ENCODE measurements around the gene RANBP1. TPM values are rescaled to one million over a fixed set of nuclear protein-coding genes. Genes with fewer than 3 reads are reported as not detected.
A peak's percentile ranks its signal among the peaks of the same experiment; 100 is the strongest.

The RANBP1 gene
- polyA plus RNA-seq, 1 experiment = 166 TPM

DNA sequence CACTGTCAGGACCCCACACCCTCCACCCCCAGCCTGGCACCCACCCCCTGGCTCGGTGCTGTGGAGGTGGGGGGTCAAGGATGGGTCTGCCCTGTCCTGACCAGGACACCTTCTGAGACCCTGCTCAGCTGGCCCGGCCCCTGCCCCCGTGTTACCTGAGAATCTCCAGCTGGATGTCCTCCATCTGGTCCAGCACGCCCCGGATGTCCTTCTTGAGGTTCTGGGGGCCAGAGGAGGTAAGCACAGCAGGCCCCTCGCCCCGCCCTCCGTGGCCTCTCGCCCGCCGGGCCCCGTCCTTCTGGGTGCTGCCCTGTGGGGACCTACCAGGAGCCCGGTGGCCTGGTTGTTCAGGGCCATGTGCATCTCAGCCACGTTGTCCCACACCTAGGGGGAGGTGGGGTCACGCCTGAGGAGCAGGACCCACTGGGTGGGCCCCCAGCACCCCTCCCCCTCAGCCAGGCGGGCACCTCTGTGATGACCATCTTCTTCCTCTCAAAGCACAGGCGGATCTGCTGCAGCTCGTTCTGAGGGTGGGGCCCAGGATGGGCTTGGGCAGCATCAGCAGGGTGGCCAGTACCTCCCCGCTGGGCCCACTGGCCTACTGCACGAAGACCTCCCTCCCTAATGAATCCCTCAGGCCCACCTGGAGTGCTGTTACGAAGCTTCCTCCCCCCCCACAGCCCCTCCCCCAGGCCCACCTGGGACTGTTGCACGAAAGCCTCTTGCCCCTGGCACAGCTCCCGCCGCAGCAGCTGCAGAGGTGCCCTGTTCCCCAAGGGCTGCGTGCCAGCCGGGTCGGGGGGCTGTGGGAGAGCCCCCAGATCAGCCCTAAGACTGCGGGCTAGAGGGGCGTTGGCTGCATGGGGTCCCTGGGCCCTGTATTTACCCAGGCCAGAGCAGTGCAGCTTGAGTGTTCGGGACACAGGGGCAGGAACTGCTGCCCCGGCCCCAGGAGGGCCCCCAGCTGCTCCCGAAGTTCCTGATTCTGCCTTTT lies 33.6 kb downstream of the RANBP1 start:
- CTCF ChIA-PET = no interaction called here
- TF ChIP-seq, protein P1, sequence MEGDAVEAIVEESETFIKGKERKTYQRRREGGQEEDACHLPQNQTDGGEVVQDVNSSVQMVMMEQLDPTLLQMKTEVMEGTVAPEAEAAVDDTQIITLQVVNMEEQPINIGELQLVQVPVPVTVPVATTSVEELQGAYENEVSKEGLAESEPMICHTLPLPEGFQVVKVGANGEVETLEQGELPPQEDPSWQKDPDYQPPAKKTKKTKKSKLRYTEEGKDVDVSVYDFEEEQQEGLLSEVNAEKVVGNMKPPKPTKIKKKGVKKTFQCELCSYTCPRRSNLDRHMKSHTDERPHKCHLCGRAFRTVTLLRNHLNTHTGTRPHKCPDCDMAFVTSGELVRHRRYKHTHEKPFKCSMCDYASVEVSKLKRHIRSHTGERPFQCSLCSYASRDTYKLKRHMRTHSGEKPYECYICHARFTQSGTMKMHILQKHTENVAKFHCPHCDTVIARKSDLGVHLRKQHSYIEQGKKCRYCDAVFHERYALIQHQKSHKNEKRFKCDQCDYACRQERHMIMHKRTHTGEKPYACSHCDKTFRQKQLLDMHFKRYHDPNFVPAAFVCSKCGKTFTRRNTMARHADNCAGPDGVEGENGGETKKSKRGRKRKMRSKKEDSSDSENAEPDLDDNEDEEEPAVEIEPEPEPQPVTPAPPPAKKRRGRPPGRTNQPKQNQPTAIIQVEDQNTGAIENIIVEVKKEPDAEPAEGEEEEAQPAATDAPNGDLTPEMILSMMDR (IDR thresholded peaks at IDR 0.05; ENCODE audit: insufficient read depth, low read depth, low read length) = no peak
- Histone ChIP-seq H3K36me3 (ENCODE audit: control insufficient read depth, insufficient read depth, low read length) (peaks cover 3% of the 10 kb centered on the region), H3K4me3 (ENCODE audit: low read depth, low read length) (no peak overlapping the region), H3K27me3 (ENCODE audit: control insufficient read depth, insufficient read depth, low read length) (no peaks in the 10 kb centered on the region)
- POLR2A ChIA-PET = no interaction called here
- no peak for DNase-seq (ENCODE audit: low read depth)

DNA sequence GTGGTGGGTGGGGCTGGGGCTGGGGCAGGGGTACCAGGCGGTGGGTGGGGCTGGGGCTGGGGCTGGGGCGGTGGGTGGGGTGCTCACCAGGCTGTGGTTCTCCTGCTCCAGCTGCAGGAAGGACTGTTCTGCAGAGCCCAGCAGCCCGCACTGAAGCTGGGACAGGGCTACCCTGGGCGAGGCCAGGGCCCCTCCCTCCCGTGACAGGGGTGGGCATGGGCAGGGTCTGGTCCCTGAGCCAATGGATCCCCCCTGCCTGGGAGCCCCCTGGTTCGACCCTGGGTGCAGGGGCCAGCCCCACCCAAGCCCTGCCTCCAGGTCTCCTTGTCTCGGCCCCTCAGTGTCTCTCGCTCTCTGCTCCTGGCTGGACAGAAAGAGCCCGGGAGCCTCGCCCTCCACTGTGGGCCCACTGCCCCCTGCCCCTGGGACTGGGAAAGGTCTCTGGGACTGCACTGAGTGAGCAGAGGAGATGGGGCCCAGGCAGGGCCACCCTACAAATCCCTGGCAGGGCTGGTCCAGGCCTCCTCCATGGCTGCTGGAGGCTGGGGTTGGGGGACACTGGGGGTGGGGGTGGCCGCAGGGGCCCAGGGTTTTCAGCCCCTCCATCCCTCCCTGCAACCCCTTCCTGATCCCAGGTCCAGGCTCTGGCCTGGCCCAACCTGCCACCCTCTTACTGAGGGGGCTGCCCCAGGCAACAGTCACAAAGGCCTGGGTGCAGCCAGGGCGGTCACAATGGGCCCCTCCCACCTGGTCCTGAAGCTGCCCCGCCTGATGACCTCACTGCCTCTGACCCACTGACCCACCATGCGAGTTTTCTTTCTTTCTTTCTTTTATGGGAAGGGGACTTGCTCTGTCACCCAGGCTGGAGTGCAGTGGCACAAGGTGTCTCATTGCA lies 34.7 kb downstream of the RANBP1 start, which contains the start of gene CCDC188:
CCDC188 (minus strand) TSS at position 675 of the 895 bp plus-strand sequence; CDS start at position 606, 69 bp downstream.
- Histone ChIP-seq H3K27me3 (ENCODE audit: control insufficient read depth, insufficient read depth, low read length) (no peaks in the 10 kb centered on the region), H3K4me3 (ENCODE audit: low read depth, low read length) (no peak within 1 kb of the TSS), H3K36me3 (ENCODE audit: control insufficient read depth, insufficient read depth, low read length) (peaks cover 1% of the 10 kb centered on the region)
- POLR2A ChIA-PET = no interaction called here
- no peak for DNase-seq (ENCODE audit: low read depth)
- CTCF ChIA-PET = no interaction called here
- TF ChIP-seq, protein P1 (IDR thresholded peaks at IDR 0.05; ENCODE audit: insufficient read depth, low read depth, low read length) = no peak

DNA sequence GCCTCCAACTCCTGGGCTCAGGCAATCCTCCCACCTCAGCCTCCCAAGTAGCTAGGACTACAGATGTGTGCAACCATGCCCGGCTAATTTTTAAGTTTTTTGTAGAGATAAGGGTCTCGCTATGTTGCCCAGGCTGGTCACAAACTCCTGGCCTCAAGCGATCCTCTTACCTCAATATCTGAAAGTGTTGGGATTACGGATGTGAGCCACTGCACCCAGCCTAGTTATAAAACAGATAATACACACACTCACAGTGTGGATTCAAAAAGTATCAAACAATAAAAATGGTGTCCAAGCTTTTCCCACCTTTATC lies 35.3 kb downstream of the RANBP1 start:
- Histone ChIP-seq H3K4me3 (ENCODE audit: low read depth, low read length) (no peak overlapping the region), H3K27me3 (ENCODE audit: control insufficient read depth, insufficient read depth, low read length) (no peaks in the 10 kb centered on the region), H3K36me3 (ENCODE audit: control insufficient read depth, insufficient read depth, low read length) (peaks cover 1% of the 10 kb centered on the region)
- DNase-seq (ENCODE audit: low read depth) = no peak
- ChIA-PET CTCF (no interaction called here), POLR2A (no interaction called here)
- TF ChIP-seq, protein P1 (IDR thresholded peaks at IDR 0.05; ENCODE audit: insufficient read depth, low read depth, low read length) = no peak

GRCh38 chr22:20152464-20152890 lies 36.6 kb downstream of the RANBP1 start:
- no peak for DNase-seq (ENCODE audit: low read depth)
- H3K36me3 ChIP-seq (ENCODE audit: control insufficient read depth, insufficient read depth, low read length) = peaks cover 1% of the 10 kb centered on the region
- CTCF ChIA-PET = interaction anchor here (6.2 kb wide), 1 partner anchor 132 kb away, joined by 91 read pairs; no protein-coding TSS in a partner anchor
- no peaks in the 10 kb centered on the region for H3K27me3 ChIP-seq (ENCODE audit: control insufficient read depth, insufficient read depth, low read length)
- POLR2A ChIA-PET = no interaction called here
- TF ChIP-seq, protein P1 (IDR thresholded peaks at IDR 0.05; ENCODE audit: insufficient read depth, low read depth, low read length) = no peak
- no peak overlapping the region for H3K4me3 ChIP-seq (ENCODE audit: low read depth, low read length)

DNA sequence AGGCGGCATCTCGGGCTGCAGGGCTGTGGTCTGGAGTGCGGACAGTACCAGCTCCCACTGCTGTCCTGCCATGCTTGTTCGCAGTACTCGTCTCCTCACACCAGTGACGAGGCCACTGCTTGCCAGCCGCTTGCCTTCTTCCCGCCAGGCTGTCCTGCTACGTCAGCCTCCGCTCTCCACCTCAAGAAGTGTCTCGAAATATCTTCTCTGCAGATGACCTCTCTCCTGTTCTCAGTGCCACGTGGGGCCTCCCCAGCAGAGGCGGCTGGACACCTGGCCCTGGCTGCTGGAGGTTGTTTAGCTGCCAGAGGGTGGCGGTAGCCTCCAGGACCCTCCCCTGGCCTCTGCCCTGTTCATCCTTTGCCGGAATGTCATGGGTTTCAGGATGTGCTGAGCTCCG lies 38.0 kb downstream of the RANBP1 start:
- TF ChIP-seq, protein P1 (IDR thresholded peaks at IDR 0.05; ENCODE audit: insufficient read depth, low read depth, low read length) = 0 out of 2 replicates have a peak, but pooled peaks have one; percentile 3
- DNase-seq (ENCODE audit: low read depth) = no peak
- no peak overlapping the region for H3K4me3 ChIP-seq (ENCODE audit: low read depth, low read length)
- H3K36me3 ChIP-seq (ENCODE audit: control insufficient read depth, insufficient read depth, low read length) = no peaks in the 10 kb centered on the region
- no peaks in the 10 kb centered on the region for H3K27me3 ChIP-seq (ENCODE audit: control insufficient read depth, insufficient read depth, low read length)
- ChIA-PET CTCF (interaction anchor here (6.2 kb wide), 1 partner anchor 130 kb away, joined by 91 read pairs; no protein-coding TSS in a partner anchor), POLR2A (no interaction called here)

Measured in BJ (cell line).